ENCODE results near the gene GPR158. TPM values are rescaled to one million over a fixed set of nuclear protein-coding genes. Genes with fewer than 3 reads are reported as not detected.

The GPR158 gene
- total and polyA plus RNA-seq, 2 of the 8 experiments (the other 6 are each of a cell fraction or from before 2014, with no cell fraction given): 0.14 to 0.78 TPM

DNA sequence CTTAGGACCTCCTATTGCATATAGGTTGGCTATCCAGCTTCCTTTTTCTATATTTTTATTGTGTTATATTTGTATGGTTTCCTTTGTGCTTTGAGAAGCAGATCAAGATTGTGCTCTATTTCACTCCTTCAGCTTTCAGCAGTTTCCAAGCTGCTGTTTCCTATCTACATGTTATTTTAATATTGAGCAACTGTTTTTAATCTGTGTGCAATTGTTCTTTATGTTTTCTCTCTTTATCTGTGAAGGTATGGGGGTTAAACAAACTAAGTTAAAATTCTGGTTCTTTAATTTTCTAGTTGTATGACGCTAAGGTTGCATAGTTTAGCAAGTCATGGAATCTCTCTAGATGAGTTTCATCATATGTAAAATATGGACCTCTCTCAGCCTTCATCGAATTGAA, 251.0 kb downstream of the GPR158 start:
- H3K27me3 ChIP-seq (replicated peaks in 1 of 4; ENCODE audit: control insufficient read depth in 3 of 4, extremely low read depth in 1 of 4, insufficient read depth in 3 of 4, low read length in 3 of 4): peaks cover 0 to 1% (median 0%) of the 10 kb centered on the region in 4 experiments; a peak in 1 of 7 replicates
- no peak for TF ChIP-seq CBX8 (IDR thresholded peaks at IDR 0.05; ENCODE audit: borderline replicate concordance, low read depth, low read length)
- no peak for TF ChIP-seq JUN (IDR thresholded peaks at IDR 0.05; ENCODE audit: low read depth, low read length)
- no peak for TF ChIP-seq HDAC6 (IDR thresholded peaks at IDR 0.05; ENCODE audit: low read depth, low read length)
- no peak overlapping the region for H2BK12ac ChIP-seq (ENCODE audit: low read depth, low read length)
- H2AFZ ChIP-seq (ENCODE audit: low read length): no peak overlapping the region
- H3K56ac ChIP-seq (replicated peaks; ENCODE audit: insufficient read length, low read depth, low read length): no peak overlapping the region
- H4K20me1 ChIP-seq (replicated peaks in 1 of 2; ENCODE audit: control insufficient read depth in 1 of 2, insufficient read depth in 2 of 2, low read length in 2 of 2): no peaks in the 10 kb centered on the region
- no peak overlapping the region for H2BK120ac ChIP-seq (replicated peaks; ENCODE audit: low read depth, low read length)
- H2AK5ac ChIP-seq (ENCODE audit: low read depth, low read length): no peak overlapping the region
- H3K9ac ChIP-seq (replicated peaks in 1 of 4; ENCODE audit: extremely low read depth in 1 of 4, low read depth in 3 of 4, low read length in 3 of 4): no peak overlapping the region
- H3K79me1 ChIP-seq (ENCODE audit: low read depth, low read length): no peaks in the 10 kb centered on the region
- no peaks in the 10 kb centered on the region for H3K36me3 ChIP-seq (ENCODE audit: control insufficient read depth in 2 of 4, insufficient read depth in 4 of 4, low read length in 3 of 4)
- H4K8ac ChIP-seq (ENCODE audit: extremely low read depth, insufficient read depth, low read length): no peak overlapping the region
- ChIA-PET CTCF (ENCODE audit: partially characterized antibody) (no interaction called here), POLR2A (ENCODE audit: partially characterized antibody) (no interaction called here)
- no peaks in the 10 kb centered on the region for H3K4me1 ChIP-seq (replicated peaks in 1 of 4; ENCODE audit: control insufficient read depth in 3 of 4, insufficient read depth in 4 of 4, low read length in 3 of 4)
- no peak overlapping the region for H2BK15ac ChIP-seq (ENCODE audit: low read length)
- no peaks in the 10 kb centered on the region for H3K23me2 ChIP-seq (ENCODE audit: low read depth, low read length)
- FAIRE-seq (no peak), DNase-seq (ENCODE audit: low read depth in 1 of 2, low spot score in 2 of 2) (no peak)
- H2BK5ac ChIP-seq (ENCODE audit: low read depth, low read length): no peak overlapping the region
- 97% methylated on average over 2 of the region's 2 CpGs; no CpG with 5 or more reads in 1 of the 2 experiments for WGBS, 2 experiments (ENCODE audit: extremely low coverage in 1 of 2, insufficient coverage in 1 of 2, insufficient read length in 1 of 2, insufficient replicate concordance in 2 of 2, low coverage in 1 of 2, low lambda C conversion rate in 2 of 2, missing lambda C conversion rate in 1 of 2)
- no peak overlapping the region for H3K27ac ChIP-seq (ENCODE audit: low read depth, low read length)
- no peaks in the 10 kb centered on the region for H3K79me2 ChIP-seq (ENCODE audit: control insufficient read depth in 1 of 2, insufficient read depth in 2 of 2, low read length in 2 of 2)
- peaks cover 6 to 9% of the 10 kb centered on the region in 2 experiments; a peak in 3 of 4 replicates for H3K9me3 ChIP-seq (ENCODE audit: insufficient read depth in 2 of 2, low read depth in 1 of 2, low read length in 1 of 2)
- H4K91ac ChIP-seq (replicated peaks; ENCODE audit: insufficient read length, low read length): no peak overlapping the region
- no peak overlapping the region for H3K18ac ChIP-seq (ENCODE audit: extremely low read depth, low read length)
- no peak overlapping the region for H3K4me3 ChIP-seq (ENCODE audit: extremely low read depth in 1 of 4, insufficient read depth in 2 of 4, low read depth in 3 of 4, low read length in 4 of 4)
- no peak overlapping the region for H2BK20ac ChIP-seq (ENCODE audit: low read length)
- H3K4me2 ChIP-seq (ENCODE audit: insufficient read depth in 1 of 2, low read depth in 2 of 2, low read length in 2 of 2): no peak overlapping the region
- no peak overlapping the region for H3K23ac ChIP-seq (ENCODE audit: insufficient read length)
- H3K4ac ChIP-seq (replicated peaks; ENCODE audit: insufficient read length, low read depth, low read length): no peak overlapping the region
- no peak overlapping the region for H3K14ac ChIP-seq (ENCODE audit: insufficient read length)
- H4K5ac ChIP-seq (ENCODE audit: insufficient read length, low read depth, low read length): no peak overlapping the region
